Stimulated activated CD4-positive, alpha-beta T cell treated with anti-CD3 and anti-CD28 coated beads, TNF-alpha, amount 100 ng/mL, for 4 hours (primary cell): ENCODE results near the gene PLEKHN1.
"Not testable (repeated sequence)": the region's sequence is repeated elsewhere in the genome, so short reads cannot be mapped to it uniquely, and the experiment has no call there.

Experiments used
- DNase-seq, 3 experiments: peaks; one replicate each; pipeline ENCODE4 v3.0.0-alpha.2; 2020; ENCODE audit warnings: low read depth in 3 of 3

Gene PLEKHN1

DNA sequence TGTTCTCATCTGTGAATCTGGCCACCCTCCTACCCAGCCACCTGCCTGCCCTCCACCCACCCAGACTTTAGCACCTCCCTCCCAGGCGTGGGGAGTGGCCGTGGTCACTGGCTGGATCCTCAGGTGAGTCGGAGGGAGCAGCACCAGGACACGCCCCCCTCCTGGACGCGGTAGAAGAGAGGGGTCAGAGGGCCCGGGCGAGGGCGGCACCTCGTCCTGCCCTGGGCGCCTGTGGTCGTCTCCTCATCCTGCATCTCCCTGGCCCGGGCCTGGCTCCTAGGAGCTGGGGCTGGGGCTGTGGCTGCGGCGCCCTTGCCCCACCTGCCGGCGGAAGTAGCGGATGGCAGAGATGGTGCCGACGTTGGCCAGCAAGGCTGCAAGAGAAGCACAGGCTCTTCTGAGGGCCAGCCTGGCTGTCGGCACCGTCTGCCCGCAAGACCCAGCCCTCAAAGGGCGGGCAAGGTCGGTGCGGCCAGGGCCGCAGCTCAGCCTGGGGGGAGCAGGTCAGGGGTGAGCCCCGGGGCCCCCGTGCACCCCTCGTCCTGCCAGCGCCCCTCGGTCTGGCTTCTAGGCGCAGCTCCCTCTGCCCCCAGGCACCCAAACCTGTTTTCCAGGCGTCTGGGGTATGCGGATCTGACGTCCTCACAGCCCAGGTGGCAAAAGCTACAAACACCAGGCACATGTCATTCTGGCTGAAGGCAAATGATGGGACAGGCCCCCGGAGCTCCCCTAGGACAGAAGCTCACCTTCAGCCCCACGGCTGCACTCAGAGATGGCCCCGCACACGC lies 9.8 kb downstream of the PLEKHN1 start:
- DNase-seq: peak; percentile 35 to 50 (median 49)

DNA sequence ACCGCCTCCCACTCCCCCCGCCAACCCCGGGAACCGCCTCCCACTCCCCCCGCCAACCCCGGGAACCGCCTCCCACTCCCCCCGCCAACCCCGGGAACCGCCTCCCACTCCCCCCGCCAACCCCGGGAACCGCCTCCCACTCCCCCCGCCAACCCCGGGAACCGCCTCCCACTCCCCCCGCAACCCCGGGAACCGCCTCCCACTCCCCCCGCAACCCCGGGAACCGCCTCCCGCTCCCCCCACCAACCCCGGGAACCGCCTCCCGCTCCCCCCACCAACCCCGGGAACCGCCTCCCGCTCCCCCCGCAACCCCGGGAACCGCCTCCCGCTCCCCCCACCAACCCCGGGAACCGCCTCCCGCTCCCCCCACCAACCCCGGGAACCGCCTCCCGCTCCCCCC lies 10.5 kb downstream of the PLEKHN1 start:
- not testable (repeated sequence) for DNase-seq

DNA sequence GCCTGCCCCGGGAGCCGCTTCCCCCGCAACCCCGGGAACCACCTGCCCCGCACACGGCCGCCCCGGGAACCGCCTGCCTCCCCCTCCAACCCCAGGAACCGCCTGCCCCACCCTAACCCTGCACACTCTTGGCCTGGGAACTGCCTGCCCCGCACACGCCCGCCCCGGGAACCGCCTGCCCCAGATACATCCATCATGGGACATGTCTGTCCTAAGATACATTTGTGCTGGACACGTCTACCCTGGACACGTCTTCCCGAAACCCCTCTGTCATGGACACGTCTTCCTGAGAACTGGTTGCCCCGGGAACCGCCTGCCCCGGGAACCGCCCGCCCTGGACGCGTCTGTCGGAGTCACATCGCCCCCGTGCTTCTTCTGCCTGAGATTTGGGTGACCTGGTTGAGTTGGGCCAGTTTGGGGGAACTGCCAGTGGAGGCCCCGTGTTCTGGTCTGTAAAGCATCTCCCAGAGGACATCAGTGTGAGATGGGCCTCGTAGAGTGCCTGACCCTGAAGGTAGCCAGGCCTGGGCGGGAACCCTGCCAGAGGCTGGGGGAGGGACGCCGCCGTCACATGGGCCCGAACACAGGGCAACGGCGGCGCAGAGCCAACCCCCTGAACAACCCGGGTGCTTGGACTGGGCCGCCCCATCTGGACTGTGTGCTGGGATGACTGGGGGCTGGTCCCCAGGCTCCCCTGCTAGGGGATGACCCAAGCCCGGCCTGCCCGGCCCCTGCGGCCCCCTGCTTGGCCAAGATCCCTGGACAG lies 12.0 kb downstream of the PLEKHN1 start:
- DNase-seq: no peak

DNA sequence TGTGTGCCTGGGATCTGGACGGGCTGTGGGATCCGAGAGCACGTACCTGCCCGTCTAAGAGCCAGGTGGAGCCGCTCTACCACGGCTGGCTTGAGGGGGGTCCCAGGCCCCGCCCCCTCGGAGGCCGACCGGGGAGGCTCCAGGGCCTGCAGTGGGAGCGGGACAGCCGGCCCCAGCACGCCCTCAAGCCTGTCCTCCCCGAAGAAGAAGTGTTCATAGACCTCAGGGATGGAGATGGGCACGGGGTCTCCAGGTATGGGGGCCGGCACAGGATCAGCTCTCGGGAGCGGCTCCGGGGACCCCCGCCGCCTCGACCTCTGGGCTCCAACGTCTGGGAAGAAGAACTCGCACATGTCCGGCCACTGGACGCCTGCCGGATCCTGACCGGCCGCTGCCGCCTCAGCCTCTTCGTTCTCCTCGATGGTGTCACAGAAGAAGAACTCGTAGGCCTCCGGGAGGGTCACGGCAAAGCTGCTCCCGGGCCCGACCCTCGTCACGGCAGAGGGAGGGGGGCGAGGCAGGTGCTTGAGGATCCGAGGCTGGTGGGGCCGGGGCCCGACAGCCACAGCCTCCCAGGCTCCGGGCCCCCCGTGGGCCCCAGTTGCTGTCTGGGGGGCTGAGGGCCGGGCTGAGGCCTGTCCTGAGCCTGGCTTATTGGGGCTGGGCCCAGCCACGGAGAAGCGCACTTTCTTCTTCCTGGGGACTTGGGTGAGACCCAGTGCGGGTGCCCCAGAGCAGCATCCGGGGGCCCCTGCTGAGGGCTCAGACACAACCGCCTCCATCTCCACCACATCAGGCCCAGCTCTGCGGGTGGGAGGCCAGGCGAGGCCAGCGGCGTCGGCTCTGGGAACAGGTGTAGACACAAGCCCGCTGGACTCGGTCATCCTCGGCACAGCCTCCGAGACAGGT lies 12.8 kb downstream of the PLEKHN1 start:
- DNase-seq: no peak

DNA sequence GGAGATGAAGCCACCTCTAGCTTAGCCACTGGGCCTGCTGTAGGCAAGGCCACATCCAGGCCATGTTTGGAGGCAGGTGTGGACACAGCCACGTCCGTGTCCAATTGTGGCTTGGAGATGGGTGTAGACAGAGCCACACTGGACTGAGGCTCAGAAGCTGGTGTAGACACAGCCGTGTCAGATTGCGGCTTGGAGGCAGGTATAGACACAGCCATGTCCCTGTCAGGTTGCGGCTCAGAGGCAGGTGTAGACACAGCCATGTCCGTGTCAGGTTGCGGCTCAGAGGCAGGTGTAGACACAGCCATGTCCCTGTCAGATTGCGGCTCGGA lies 13.4 kb downstream of the PLEKHN1 start:
- DNase-seq: no peak

DNA sequence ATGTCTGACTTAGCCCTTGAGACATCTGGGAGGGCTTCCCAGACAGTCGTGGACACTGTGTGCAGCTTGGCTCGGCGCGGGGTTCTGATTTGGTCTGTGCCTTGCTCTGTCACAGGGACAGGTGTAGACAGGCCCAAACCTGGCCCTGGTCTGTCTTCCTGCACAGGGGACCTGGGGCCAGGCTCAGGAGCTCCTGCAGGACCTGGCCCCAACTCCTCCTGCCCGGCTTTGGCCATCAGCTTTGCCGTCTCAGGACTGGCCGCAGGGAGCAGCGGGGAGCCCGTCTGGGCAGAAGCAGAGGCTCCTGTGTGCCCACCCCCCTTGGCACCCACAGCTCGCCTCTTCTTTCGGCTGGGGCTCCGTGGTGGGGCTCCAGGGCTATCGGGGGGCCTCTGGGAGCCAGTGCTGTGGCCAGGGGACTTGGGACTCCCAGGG lies 13.9 kb downstream of the PLEKHN1 start:
- no peak for DNase-seq

DNA sequence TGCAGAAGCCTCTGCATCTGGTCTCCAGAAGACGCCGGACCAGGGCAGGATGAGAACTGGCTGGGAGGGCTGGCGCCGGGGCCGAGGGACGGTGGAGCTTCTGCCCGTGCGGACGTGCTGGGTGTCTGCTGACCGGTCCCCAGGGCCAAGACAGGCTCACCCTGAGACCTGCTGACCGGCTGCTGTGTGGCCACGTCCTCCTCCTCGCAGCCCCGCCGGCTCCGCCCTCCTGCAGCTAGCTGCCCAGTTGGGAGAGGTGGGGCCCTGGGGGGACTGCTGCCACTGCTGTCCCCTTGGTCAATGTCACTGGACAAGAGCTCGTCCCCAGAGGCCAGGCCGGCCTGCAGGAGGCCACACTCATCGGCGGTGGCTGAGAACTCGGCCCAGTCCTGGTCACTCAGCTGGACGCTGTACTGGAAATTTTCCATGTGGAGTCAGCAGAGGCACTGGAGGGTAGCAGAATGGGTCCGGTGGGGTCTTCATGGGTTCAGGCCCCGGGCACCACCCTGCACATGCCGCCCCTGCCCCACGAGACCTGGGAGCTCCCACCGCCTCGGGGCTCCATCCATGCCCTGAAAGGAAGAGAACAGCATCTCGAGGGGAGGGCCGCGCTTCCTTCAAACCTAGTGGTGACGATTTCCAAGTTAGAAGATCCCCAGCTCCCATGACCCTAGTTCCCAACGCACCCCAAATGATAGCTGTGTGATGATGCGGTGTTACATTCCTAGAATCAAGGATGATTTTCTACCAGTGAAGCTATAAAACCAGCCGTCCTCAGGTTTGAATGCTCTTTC lies 14.5 kb downstream of the PLEKHN1 start:
- DNase-seq: no peak

DNA sequence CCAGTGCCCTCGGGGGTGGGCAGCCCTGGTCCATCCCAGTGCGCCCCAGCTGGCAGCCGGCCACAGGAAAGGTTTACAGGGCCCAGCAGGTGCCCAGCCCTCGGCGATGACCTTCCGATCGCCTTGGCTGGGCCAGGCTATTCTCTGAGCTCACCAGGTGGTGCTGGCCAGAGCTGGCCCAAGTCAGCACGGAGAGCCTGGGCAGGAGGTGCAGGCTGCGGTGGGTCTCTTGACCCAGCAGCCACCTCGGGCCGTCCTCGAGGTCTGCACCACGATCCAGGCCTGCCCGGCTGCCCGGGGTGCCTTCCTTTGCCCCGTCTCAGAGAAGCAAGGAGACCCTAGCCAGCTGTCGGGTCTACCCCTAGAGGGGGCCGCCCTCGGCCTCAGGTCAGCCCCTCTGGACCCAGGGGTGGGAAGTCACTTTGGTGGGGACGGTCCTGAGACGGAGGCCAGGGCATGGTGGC lies 15.2 kb downstream of the PLEKHN1 start:
- DNase-seq: no peak

DNA sequence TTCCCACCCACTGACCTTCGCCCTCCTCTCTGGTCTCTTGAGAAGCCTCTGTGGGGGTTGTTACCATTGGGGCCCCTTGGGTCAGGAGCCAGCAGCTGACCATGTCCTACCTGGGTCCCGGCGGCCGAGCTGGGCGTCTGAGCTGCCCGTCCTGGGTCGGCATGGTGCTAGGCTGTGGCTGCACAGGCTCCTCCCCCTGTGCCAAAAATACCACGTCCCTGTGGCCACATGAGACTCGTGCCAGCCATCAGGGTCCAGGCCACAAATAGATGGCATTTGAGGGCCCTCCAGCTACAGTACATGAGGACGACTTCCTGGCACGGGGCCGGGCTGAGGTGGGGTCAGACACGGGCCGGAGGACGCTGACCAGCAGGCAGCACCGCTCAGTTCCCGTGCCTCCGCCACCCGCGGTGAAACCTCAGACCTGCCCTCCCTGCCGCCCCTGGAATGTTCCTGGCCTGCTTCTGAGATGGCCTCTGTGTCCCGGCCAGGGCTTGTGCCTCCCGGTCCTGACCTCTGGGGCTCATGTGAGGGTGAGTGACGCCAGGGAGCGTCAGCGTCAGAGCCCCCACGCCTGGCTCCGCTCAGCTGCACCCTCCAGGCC lies 15.8 kb downstream of the PLEKHN1 start, which contains the start of gene PERM1:
TSS of gene PERM1 (minus strand) at position 139 of the 604 bp plus-strand sequence. CDS start 1,064 bp downstream, outside the sequence.
- DNase-seq: no peak

DNA sequence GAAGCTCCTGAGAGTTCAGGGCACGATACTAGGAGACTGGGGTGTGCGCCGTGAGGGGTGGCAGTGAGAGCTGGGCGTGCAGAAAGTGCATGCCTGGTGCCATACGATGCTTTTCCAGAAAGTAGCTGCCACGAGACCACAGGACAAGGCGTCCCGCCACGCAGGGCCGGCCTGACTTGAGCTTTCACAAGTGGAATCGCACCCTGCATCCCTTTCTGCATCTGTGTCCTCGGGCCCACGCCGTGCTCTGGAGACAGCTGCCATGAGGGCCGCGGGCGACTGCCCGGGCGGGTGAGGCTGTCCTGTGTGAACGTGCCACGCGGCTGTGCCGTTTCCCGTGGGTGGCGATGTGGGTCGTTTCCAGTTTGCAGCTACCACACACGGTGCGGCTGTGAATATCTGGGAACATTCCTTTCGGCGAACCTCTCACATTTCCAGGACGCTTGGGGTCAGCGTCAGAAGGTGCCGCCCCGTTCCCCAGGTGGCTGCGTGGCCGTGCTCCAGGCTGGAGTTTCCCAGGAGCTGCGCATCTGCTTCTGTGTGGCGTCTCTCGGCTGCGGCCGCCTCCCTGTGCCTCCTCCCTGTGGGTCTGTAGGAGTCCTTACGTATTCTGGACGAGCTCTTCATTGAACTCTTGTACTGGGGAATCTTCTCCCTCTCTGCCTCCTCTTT lies 16.6 kb downstream of the PLEKHN1 start:
- DNase-seq: no peak

DNA sequence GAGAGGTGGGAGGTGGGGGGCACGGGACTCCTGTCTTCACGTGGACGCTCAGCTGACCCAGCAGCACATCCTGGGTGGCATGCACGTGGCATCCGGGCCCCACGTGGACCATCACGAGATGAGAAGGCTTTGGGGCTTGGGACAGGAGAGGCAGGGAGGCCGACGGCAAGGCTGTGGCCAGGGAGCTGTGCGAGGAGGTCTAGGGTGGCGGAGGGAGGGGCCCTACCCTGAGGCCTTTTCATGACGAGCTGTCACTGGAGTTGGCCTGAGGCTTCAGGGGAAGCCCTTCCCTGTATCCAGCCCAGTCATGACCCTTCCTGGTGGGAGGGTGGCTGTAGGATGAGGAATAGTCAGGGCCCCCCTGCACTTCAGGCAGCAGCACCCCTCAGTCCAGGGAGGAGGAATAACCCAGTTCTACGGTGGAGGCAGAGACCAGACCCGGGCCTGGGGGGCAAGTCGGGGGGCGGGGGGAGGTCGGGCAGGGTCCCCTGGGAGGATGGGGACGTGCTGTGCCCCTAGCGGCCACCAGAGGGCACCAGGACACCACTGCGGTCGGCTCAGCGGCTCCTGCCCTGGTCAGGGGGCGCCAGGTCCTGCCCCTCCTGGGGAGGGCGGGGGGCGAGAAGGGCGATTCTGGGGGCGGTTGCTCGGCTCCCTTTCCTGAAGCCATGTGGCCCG lies 17.7 kb downstream of the PLEKHN1 start:
- peak; percentile 35 to 50 (median 46) for DNase-seq

DNA sequence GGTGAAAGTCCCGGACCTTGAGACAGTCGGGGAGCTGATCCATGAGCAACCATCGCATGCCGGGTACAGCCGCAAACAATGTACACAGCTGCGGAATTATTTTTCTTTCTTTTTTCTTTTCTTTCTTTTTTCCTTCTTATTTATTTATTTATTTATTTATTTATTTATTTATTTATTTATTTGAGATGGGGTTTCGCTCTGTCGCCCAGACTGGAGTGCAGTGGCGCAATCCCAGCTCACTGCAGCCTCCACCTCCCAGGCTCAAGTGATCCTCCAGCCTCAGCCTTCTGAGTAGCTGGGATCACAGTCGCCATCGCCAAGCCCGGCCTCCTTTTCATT lies 18.2 kb downstream of the PLEKHN1 start:
- no peak for DNase-seq

DNA sequence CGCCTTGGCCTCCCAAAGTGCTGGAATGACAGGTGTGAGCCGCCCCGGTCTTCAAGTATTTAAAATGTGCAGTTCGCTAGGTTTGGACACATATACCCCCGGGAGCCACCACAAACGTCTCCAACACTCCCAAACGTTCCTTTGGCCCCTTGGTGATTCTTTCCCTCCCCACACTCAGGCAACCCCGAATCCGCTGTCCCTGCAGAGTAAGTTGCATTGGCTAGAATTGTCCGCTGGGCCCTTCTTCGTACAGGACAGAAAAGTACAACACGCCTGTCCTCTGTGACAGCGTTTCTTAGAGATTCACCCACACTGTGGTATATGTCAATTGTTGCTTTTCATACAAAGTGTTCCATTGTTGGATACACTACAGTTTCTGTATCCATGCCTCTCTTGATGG lies 18.8 kb downstream of the PLEKHN1 start:
- DNase-seq: no peak

DNA sequence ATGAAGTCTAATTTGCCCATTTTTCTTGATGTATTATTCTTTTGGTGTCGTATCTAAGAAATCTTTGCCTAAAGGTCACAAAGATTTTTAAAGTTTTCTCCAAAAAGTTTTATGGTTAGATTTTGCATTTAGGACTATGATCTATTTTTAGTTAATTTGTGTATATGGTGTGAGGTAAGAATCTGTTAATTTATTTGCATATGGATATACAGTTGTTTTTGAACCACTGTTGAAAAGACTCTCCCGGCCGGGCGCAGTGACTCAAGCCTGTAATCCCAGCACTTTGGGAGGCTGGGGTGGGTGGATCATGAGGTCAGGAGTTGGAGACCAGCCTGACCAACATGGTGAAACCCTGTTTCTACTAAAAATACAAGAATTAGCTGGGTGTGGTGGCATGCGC lies 21.8 kb downstream of the PLEKHN1 start:
- DNase-seq: not testable (repeated sequence)

DNA sequence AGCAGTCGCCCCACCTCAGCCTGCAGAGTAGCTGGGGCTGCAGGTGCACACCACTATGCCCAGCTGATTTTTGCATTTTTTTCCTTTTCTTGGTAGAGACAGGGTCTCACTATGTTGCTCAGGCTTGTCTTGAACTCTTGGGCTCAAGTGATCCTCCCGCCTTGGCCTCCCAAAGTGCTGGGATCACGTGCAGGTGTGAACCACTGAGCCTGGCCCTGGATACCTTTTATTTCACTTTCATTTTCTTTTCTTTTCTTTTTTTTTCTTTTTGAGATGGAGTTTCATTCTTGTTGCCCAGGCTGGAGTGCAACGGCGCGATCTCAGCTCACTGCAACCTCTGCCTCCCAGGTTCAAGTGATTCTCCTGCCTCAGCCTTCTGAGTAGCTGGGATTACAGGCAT lies 25.0 kb downstream of the PLEKHN1 start:
- DNase-seq: not testable (repeated sequence)

DNA sequence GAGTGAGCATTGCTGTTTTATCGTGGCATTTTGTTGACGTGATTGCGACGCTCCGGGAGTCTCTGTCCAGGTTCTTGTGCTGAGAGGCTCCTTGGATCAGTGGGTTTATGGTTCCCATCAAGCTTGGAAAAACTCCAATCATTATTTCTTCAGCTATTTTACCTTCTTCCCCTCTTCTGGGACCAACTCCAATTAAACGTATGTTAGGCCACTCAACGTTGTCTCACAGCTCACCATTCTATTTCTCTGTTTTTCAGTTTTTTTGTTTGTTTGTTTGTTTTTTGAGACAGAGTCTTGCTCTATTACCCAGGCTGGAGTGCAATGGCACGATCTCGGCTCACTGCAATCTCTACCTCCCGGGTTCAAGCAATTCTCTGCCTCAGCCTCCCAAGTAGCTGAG lies 25.6 kb downstream of the PLEKHN1 start:
- no peak for DNase-seq

DNA sequence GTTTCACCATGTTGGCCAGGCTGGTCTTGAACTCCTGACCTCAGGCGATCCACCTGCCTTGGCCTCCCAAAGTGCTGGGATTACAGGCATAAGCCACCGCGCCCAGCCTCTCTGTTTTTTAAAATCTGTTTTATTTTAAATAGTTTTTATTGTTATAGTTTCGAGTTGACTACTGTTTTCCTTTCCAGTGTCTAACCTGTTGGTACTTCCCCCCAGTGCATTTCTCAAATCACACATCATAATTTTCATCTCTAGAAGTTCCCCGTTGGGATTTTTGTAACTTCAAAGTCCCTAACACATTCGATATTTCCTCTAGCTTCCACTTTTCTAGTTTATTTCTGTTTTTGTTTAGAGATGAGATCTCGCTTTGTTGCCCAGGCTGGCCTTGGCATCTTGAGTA lies 26.1 kb downstream of the PLEKHN1 start:
- no peak for DNase-seq

DNA sequence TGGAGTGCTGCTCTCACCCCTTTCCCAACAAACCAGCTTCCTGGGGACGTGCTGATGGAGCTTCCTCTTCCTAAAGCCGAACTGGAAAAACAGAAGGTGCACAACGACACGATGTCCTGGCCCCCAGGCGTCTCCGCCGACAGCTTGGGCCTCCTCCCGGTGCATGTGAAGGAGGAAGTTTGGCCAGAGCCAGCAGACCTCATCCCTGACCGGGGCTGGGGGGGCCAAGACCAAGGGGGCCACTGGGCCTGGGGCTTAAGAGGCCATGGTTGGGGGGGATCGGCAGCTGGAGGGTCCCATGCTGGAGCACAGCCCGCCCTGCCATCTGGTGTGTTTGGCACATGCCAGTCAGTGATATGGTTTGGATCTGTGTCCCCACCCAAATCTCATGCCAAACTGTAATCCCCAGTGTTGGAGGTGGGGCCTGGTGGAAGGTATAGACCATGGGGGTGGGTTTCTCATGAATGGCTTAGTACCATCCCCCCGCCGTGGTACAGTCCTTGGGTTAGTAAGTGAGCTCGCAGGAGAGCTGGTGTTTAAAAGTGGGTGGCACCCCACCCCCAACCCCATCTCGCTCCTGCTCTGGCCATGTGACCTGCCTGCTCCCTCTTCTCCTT lies 27.2 kb downstream of the PLEKHN1 start:
- no peak for DNase-seq

DNA sequence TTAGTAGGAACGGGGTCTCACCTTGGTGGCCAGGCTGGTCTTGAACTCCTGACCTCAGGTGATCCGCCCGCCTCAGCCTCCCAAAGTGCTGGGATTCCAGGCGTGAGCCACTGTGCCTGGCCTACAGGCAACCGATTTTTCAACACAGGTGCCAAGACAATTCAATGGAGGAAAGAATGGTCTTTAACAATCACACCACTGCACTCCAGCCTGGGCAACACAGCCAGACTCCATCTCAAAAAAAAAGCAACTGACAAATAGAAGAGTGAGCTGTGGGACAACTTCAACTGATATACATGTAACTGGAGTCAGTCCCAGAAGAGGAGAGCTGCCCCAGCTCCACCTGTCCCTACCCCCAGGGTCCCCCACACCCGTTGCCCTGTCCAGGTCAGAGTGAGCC lies 28.3 kb downstream of the PLEKHN1 start:
- not testable (repeated sequence) for DNase-seq
